ENCODE results near the gene VAPA. TPM values are rescaled to one million over a fixed set of nuclear protein-coding genes. Genes with fewer than 3 reads are reported as not detected.

Gene VAPA
- total RNA-seq, 6 experiments from 2014 or later, result 184 to 237 (median 206) TPM

- H3K4me3 Mint-ChIP-seq, result peak overlapping the region; percentile 28
- H3K4me1 Mint-ChIP-seq (ENCODE audit: low read depth), result peaks cover 38% of the 10 kb centered on the region
- TF ChIP-seq CTCF (IDR thresholded peaks at IDR 0.05), result no peak
- DNase-seq, result no peak
- H3K36me3 Mint-ChIP-seq (ENCODE audit: low read depth), result peaks cover 25% of the 10 kb centered on the region
- H3K27me3 Mint-ChIP-seq (ENCODE audit: insufficient read depth), result no peaks in the 10 kb centered on the region
- H3K9me3 Mint-ChIP-seq, result peaks cover 23% of the 10 kb centered on the region
- peak overlapping the region; percentile 92 for H3K27ac Mint-ChIP-seq
Measured at GRCh38 chr18:9868857-9869714, 44.7 kb upstream of the VAPA start.

- Mint-ChIP-seq H3K27me3 (ENCODE audit: insufficient read depth) (no peaks in the 10 kb centered on the region), H3K36me3 (ENCODE audit: low read depth) (peaks cover 25% of the 10 kb centered on the region), H3K4me3 (peak overlapping the region; percentile 38), H3K9me3 (peaks cover 23% of the 10 kb centered on the region), H3K27ac (peak overlapping the region; percentile 92), H3K4me1 (ENCODE audit: low read depth) (peaks cover 46% of the 10 kb centered on the region)
- no peak for TF ChIP-seq CTCF (IDR thresholded peaks at IDR 0.05)
- DNase-seq, result peak; percentile 81
Measured at GRCh38 chr18:9869715-9870430, 43.9 kb upstream of the VAPA start.

GRCh38 chr18:9870431-9871008, 43.3 kb upstream of the VAPA start:
- Mint-ChIP-seq H3K4me3 (peak overlapping the region; percentile 38), H3K36me3 (ENCODE audit: low read depth) (peaks cover 19% of the 10 kb centered on the region), H3K27me3 (ENCODE audit: insufficient read depth) (no peaks in the 10 kb centered on the region), H3K27ac (peak overlapping the region; percentile 92), H3K4me1 (ENCODE audit: low read depth) (peaks cover 52% of the 10 kb centered on the region), H3K9me3 (peaks cover 17% of the 10 kb centered on the region)
- no peak for TF ChIP-seq CTCF (IDR thresholded peaks at IDR 0.05)
- DNase-seq, result no peak

- H3K27ac Mint-ChIP-seq, result peak overlapping the region; percentile 92
- no peak overlapping the region for H3K4me3 Mint-ChIP-seq
- H3K9me3 Mint-ChIP-seq, result peaks cover 9% of the 10 kb centered on the region
- DNase-seq, result no peak
- H3K27me3 Mint-ChIP-seq (ENCODE audit: insufficient read depth), result no peaks in the 10 kb centered on the region
- TF ChIP-seq CTCF (IDR thresholded peaks at IDR 0.05), result no peak
- peaks cover 57% of the 10 kb centered on the region for H3K4me1 Mint-ChIP-seq (ENCODE audit: low read depth)
- peaks cover 11% of the 10 kb centered on the region for H3K36me3 Mint-ChIP-seq (ENCODE audit: low read depth)
Measured at GRCh38 chr18:9871244-9871746, 42.5 kb upstream of the VAPA start.

- TF ChIP-seq CTCF (IDR thresholded peaks at IDR 0.05), result no peak
- Mint-ChIP-seq H3K4me1 (ENCODE audit: low read depth) (peaks cover 72% of the 10 kb centered on the region), H3K9me3 (no peaks in the 10 kb centered on the region), H3K27me3 (ENCODE audit: insufficient read depth) (no peaks in the 10 kb centered on the region), H3K27ac (no peak overlapping the region), H3K36me3 (ENCODE audit: low read depth) (peaks cover 3% of the 10 kb centered on the region; the same call in 1 of the 2 replicates), H3K4me3 (no peak overlapping the region)
- DNase-seq, result no peak
Measured at GRCh38 chr18:9872823-9873222, 41.0 kb upstream of the VAPA start.

Data from HFFc6 (cell line).